ENCODE measurements around the gene PEAK1. TPM values are rescaled to one million over a fixed set of nuclear protein-coding genes. Genes with fewer than 3 reads are reported as not detected.

PEAK1 gene
- total and polyA plus RNA-seq, 10 of the 15 experiments (the other 5 are each of a cell fraction or from before 2014, with no cell fraction given): 0.62 to 24.2 (median 11.2) TPM

DNA sequence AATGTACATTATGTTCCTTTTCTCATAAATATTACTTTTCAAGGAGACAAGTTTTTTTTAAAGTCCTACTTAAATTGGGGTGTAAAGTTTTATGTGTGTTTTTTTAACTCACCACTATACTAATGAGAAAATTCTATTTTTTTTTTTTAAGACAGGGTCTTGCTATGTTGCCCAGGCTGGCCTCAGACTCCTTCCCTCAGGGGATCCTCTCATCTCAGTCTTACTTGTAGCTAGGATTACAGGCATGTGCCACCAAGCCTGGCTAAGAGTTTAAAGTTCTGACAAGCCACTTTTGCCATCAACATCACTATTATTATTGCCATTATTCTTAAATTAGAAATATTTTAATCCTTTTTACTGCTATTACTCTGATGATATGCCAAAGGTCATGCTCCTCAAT is 356.7 kb downstream of the PEAK1 start (continued):
- no peak for TF ChIP-seq NFYB (IDR thresholded peaks at IDR 0.05; ENCODE audit: insufficient read depth, low read depth, low read length)
- no peak for TF ChIP-seq JUND (IDR thresholded peaks at IDR 0.05; ENCODE audit: low read depth, low read length)

DNA sequence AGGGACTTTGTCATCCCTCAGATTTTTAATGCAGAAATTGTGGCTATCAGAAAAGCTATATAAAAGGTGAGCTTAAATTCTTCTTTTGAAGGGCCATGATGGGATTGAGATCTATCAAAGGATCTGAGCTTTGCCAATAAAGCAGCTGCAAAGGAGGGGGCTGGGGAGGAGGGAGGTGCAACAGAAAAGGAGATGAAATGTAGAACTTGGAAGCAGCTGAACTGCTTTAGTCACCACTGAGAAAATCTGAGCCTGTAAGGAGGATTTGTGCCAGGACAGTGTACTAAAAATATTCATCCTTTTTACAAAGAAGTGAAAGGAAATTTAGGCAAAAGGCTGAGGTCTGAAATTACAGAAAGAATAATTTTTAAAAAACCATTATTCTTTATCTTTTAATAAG is 359.4 kb downstream of the PEAK1 start:
- Histone ChIP-seq H3K9ac (ENCODE audit: control insufficient read depth, insufficient read depth, low read length) (no peak overlapping the region), H3K4me1 (ENCODE audit: control insufficient read depth, insufficient read depth, low read length) (peaks cover 12% of the 10 kb centered on the region), H4K20me1 (ENCODE audit: control insufficient read depth, insufficient read depth) (no peaks in the 10 kb centered on the region), H3K9me3 (replicated peaks; ENCODE audit: control insufficient read depth, insufficient read depth, low read length) (no peaks in the 10 kb centered on the region), H3K36me3 (ENCODE audit: control insufficient read depth in 2 of 2, insufficient read depth in 2 of 2, low read length in 1 of 2) (no peaks in the 10 kb centered on the region), H2AFZ (ENCODE audit: control insufficient read depth, low read depth, low read length) (no peak overlapping the region), H3K79me2 (ENCODE audit: control insufficient read depth, insufficient read depth, low read length) (peaks cover 28% of the 10 kb centered on the region), H3K27ac (ENCODE audit: control insufficient read depth, insufficient read depth) (peak overlapping the region; percentile 55), H3K4me3 (peak overlapping the region; percentile 50), H3K4me2 (ENCODE audit: control insufficient read depth, insufficient read depth) (peak overlapping the region; percentile 83), H3K27me3 (replicated peaks in 1 of 2; ENCODE audit: control insufficient read depth in 2 of 2, insufficient read depth in 2 of 2, low read length in 1 of 2) (no peaks in the 10 kb centered on the region)
- SMC1A ChIA-PET (ENCODE audit: uncharacterized antibody, unreplicated experiment): interaction anchor here (0.8 to 2.8 kb wide), 7 partner anchors 10 to 87 kb away, joined by 3 to 22 read pairs (median 4); no protein-coding TSS in a partner anchor
- ATAC-seq (no peak), FAIRE-seq (no peak), DNase-seq (ENCODE audit: low read depth, low spot score) (no peak)
- TF ChIP-seq SREBF1 (IDR thresholded peaks at IDR 0.05; ENCODE audit: low read length): no peak
- TF ChIP-seq, protein P1, sequence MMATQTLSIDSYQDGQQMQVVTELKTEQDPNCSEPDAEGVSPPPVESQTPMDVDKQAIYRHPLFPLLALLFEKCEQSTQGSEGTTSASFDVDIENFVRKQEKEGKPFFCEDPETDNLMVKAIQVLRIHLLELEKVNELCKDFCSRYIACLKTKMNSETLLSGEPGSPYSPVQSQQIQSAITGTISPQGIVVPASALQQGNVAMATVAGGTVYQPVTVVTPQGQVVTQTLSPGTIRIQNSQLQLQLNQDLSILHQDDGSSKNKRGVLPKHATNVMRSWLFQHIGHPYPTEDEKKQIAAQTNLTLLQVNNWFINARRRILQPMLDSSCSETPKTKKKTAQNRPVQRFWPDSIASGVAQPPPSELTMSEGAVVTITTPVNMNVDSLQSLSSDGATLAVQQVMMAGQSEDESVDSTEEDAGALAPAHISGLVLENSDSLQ (IDR thresholded peaks at IDR 0.05): no peak
- no peak for TF ChIP-seq CBX3 (IDR thresholded peaks at IDR 0.05; ENCODE audit: borderline replicate concordance, low read depth)
- no peak for TF ChIP-seq HCFC1 (IDR thresholded peaks at IDR 0.05; ENCODE audit: low read length)
- no peak for TF ChIP-seq ZNF622 (IDR thresholded peaks at IDR 0.05)
- TF ChIP-seq, protein P2, sequence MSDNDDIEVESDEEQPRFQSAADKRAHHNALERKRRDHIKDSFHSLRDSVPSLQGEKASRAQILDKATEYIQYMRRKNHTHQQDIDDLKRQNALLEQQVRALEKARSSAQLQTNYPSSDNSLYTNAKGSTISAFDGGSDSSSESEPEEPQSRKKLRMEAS (IDR thresholded peaks at IDR 0.05; ENCODE audit: low read depth, low read length): no peak
- no peak for TF ChIP-seq TBL1XR1 (IDR thresholded peaks at IDR 0.05; ENCODE audit: low read depth, low read length)
- TF ChIP-seq, protein P3, sequence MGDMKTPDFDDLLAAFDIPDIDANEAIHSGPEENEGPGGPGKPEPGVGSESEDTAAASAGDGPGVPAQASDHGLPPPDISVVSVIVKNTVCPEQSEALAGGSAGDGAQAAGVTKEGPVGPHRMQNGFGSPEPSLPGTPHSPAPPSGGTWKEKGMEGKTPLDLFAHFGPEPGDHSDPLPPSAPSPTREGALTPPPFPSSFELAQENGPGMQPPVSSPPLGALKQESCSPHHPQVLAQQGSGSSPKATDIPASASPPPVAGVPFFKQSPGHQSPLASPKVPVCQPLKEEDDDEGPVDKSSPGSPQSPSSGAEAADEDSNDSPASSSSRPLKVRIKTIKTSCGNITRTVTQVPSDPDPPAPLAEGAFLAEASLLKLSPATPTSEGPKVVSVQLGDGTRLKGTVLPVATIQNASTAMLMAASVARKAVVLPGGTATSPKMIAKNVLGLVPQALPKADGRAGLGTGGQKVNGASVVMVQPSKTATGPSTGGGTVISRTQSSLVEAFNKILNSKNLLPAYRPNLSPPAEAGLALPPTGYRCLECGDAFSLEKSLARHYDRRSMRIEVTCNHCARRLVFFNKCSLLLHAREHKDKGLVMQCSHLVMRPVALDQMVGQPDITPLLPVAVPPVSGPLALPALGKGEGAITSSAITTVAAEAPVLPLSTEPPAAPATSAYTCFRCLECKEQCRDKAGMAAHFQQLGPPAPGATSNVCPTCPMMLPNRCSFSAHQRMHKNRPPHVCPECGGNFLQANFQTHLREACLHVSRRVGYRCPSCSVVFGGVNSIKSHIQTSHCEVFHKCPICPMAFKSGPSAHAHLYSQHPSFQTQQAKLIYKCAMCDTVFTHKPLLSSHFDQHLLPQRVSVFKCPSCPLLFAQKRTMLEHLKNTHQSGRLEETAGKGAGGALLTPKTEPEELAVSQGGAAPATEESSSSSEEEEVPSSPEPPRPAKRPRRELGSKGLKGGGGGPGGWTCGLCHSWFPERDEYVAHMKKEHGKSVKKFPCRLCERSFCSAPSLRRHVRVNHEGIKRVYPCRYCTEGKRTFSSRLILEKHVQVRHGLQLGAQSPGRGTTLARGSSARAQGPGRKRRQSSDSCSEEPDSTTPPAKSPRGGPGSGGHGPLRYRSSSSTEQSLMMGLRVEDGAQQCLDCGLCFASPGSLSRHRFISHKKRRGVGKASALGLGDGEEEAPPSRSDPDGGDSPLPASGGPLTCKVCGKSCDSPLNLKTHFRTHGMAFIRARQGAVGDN (IDR thresholded peaks at IDR 0.05): no peak
- POLR2A ChIA-PET: no interaction called here
- CTCF ChIA-PET: interaction anchor here (0.8 to 3.6 kb wide), 7 partner anchors 8 to 483 kb away, joined by 3 to 13 read pairs (median 7); no protein-coding TSS in a partner anchor
- in situ Hi-C loops (cut with MboI): no loop called here
- intact Hi-C loops (cut with micrococcal nuclease; ENCODE audit: unreplicated experiment): no loop called here
- no TSS peak for BruUV-seq (replicated peaks)
- RAD21 ChIA-PET (ENCODE audit: unreplicated experiment): interaction anchor here (0.9 to 1.8 kb wide), 5 partner anchors 27 to 483 kb away, joined by 3 to 5 read pairs (median 4); no protein-coding TSS in a partner anchor

Data from GM12878 (cell line).